Measurements from ENCODE around the gene DCLRE1B. TPM values are rescaled to one million over a fixed set of nuclear protein-coding genes. Genes with fewer than 3 reads are reported as not detected.

The DCLRE1B gene
- total RNA-seq, 1 experiment from 2014 or later, result 9.4 TPM

DNA sequence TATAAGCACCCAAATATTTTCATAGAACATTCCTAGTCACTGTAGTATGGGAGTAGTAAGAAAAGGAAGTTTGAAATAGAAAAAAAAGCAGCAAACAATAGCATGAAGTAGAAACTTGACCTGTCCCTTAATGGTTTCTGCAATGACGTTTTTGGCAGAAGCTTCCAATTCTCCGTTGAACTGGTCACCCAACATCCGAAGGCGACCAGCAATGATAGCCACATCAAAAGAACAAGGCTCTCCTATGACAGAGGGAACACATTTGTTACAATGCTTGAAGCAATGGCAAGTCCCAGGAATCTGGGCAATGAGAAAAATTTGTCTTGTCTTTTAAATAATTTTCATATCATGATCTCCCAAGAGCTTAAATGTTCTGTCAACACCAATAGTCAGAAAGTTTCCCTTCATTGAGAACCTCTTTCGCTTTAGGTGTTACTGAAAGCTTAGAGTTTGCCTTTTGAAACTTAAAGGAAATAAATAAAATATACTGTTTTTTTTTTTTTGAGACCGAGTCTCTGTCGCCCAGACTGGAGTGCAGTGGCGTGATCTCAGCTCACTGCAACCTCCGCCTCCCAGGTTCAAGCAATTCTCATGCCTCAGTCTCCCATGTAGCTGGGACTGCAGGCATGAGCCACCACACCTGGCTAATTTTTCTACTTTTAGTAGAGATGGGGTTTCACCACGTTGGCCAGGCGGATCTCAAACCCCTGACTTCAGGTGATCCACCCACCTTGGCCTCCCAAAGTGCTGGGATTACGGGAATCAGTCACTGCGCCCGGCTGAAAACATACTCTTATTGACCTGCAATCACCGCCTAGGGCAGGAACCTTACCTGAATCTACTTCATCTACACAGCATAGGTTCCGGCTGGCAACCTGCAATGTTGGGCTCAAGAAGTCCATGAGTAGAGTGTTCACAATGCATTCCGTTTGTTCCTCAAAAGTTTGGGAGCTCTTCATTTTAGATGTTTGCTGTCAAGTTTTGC, 18.4 kb upstream of the DCLRE1B start (continued):
- TF ChIP-seq, protein P1, sequence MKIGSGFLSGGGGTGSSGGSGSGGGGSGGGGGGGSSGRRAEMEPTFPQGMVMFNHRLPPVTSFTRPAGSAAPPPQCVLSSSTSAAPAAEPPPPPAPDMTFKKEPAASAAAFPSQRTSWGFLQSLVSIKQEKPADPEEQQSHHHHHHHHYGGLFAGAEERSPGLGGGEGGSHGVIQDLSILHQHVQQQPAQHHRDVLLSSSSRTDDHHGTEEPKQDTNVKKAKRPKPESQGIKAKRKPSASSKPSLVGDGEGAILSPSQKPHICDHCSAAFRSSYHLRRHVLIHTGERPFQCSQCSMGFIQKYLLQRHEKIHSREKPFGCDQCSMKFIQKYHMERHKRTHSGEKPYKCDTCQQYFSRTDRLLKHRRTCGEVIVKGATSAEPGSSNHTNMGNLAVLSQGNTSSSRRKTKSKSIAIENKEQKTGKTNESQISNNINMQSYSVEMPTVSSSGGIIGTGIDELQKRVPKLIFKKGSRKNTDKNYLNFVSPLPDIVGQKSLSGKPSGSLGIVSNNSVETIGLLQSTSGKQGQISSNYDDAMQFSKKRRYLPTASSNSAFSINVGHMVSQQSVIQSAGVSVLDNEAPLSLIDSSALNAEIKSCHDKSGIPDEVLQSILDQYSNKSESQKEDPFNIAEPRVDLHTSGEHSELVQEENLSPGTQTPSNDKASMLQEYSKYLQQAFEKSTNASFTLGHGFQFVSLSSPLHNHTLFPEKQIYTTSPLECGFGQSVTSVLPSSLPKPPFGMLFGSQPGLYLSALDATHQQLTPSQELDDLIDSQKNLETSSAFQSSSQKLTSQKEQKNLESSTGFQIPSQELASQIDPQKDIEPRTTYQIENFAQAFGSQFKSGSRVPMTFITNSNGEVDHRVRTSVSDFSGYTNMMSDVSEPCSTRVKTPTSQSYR (CRISPR knock-in tag; IDR thresholded peaks at IDR 0.05), result no peak
- TF ChIP-seq, protein P2, sequence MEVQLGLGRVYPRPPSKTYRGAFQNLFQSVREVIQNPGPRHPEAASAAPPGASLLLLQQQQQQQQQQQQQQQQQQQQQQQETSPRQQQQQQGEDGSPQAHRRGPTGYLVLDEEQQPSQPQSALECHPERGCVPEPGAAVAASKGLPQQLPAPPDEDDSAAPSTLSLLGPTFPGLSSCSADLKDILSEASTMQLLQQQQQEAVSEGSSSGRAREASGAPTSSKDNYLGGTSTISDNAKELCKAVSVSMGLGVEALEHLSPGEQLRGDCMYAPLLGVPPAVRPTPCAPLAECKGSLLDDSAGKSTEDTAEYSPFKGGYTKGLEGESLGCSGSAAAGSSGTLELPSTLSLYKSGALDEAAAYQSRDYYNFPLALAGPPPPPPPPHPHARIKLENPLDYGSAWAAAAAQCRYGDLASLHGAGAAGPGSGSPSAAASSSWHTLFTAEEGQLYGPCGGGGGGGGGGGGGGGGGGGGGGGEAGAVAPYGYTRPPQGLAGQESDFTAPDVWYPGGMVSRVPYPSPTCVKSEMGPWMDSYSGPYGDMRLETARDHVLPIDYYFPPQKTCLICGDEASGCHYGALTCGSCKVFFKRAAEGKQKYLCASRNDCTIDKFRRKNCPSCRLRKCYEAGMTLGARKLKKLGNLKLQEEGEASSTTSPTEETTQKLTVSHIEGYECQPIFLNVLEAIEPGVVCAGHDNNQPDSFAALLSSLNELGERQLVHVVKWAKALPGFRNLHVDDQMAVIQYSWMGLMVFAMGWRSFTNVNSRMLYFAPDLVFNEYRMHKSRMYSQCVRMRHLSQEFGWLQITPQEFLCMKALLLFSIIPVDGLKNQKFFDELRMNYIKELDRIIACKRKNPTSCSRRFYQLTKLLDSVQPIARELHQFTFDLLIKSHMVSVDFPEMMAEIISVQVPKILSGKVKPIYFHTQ (CRISPR knock-in tag; IDR thresholded peaks at IDR 0.05), result no peak

DNA sequence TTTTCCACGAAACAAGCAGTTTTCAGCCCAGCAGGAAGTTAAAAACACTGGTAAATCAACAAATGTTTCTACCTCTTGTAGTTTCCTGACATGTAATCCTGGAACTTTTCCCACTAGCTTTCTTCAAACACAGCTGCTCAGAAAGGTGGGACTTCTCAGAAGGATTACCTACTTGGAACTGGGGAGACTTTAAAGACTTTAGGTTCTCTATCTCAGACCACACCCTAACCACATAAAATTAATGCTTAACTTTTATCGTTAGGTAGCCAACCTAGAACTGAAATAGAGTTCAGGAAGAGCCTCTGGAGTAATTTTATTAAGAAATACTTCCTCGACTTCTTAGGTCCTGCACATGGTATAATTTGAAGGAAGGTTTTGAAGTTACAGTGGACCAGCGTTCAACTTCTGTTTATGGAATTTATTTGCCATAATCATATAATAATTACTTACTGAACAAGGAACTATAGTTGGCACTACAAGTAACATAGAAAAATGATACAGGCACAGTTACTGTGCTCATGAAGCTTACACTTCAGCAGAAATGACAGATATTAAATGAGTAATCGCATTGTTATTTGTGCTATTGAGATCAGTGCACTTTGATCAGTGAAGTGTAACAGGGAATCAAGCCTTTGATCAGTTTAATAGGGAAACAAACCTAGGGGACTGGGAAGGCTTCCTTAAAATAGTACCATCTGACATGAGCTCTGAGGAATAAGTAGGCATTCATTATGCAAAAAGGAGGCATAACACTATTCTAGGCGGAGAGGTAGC, 17.5 kb upstream of the DCLRE1B start, which contains the start of gene BCL2L15:
BCL2L15 (minus strand) TSS at position 180 of the 774 bp plus-strand sequence. CDS start 206 bp downstream, outside the sequence.
- Mint-ChIP-seq H3K4me1 (no peaks in the 10 kb centered on the region), H3K27ac (no peak within 1 kb of the TSS), H3K9me3 (no peaks in the 10 kb centered on the region), H3K36me3 (no peaks in the 10 kb centered on the region), H3K27me3 (ENCODE audit: low read depth) (peaks cover 4% of the 10 kb centered on the region), H3K4me3 (no peak within 1 kb of the TSS)
- ChIA-PET POLR2A (no interaction called here), CTCF (no interaction called here)
- TF ChIP-seq EMX1 (CRISPR knock-in tag; IDR thresholded peaks at IDR 0.05) (no peak), ETV6 (CRISPR knock-in tag; IDR thresholded peaks at IDR 0.05) (no peak)
- TF ChIP-seq, protein P3, sequence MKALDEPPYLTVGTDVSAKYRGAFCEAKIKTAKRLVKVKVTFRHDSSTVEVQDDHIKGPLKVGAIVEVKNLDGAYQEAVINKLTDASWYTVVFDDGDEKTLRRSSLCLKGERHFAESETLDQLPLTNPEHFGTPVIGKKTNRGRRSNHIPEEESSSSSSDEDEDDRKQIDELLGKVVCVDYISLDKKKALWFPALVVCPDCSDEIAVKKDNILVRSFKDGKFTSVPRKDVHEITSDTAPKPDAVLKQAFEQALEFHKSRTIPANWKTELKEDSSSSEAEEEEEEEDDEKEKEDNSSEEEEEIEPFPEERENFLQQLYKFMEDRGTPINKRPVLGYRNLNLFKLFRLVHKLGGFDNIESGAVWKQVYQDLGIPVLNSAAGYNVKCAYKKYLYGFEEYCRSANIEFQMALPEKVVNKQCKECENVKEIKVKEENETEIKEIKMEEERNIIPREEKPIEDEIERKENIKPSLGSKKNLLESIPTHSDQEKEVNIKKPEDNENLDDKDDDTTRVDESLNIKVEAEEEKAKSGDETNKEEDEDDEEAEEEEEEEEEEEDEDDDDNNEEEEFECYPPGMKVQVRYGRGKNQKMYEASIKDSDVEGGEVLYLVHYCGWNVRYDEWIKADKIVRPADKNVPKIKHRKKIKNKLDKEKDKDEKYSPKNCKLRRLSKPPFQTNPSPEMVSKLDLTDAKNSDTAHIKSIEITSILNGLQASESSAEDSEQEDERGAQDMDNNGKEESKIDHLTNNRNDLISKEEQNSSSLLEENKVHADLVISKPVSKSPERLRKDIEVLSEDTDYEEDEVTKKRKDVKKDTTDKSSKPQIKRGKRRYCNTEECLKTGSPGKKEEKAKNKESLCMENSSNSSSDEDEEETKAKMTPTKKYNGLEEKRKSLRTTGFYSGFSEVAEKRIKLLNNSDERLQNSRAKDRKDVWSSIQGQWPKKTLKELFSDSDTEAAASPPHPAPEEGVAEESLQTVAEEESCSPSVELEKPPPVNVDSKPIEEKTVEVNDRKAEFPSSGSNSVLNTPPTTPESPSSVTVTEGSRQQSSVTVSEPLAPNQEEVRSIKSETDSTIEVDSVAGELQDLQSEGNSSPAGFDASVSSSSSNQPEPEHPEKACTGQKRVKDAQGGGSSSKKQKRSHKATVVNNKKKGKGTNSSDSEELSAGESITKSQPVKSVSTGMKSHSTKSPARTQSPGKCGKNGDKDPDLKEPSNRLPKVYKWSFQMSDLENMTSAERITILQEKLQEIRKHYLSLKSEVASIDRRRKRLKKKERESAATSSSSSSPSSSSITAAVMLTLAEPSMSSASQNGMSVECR (CRISPR knock-in tag; IDR thresholded peaks at IDR 0.05; ENCODE audit: borderline replicate concordance), result no peak
- ATAC-seq (no peak), DNase-seq (ENCODE audit: low spot score) (no peak)

DNA sequence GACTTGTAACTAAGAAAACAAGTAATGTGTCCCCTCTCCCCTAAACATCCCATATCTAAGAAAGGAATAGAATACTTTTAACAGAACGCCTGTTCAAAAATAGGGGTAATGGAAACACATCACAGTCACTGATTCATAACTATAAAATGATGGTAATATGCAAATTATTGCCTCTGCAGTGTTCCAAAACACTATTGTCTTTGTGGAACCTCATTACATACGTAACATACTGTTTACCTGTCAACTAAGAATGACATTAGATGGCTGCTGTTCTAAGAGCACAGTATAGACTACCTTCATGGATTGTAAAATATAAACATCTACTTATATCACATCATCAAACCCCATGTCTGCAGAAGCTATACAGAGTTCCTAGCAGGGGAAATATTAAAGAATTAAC, 14.3 kb upstream of the DCLRE1B start:
- Mint-ChIP-seq H3K36me3 (no peaks in the 10 kb centered on the region; the same call in 1 of the 2 replicates), H3K27me3 (ENCODE audit: low read depth) (peaks cover 4% of the 10 kb centered on the region; the same call in 1 of the 2 replicates), H3K9me3 (no peaks in the 10 kb centered on the region), H3K4me3 (no peak overlapping the region), H3K27ac (no peak overlapping the region), H3K4me1 (no peaks in the 10 kb centered on the region)
- DNase-seq (ENCODE audit: low spot score) (no peak), ATAC-seq (no peak)
- ChIA-PET CTCF (interaction anchor here (1.3 kb wide), 1 partner anchor 55 kb away, joined by 3 read pairs; no protein-coding TSS in a partner anchor), POLR2A (no interaction called here)
- TF ChIP-seq, protein P4, sequence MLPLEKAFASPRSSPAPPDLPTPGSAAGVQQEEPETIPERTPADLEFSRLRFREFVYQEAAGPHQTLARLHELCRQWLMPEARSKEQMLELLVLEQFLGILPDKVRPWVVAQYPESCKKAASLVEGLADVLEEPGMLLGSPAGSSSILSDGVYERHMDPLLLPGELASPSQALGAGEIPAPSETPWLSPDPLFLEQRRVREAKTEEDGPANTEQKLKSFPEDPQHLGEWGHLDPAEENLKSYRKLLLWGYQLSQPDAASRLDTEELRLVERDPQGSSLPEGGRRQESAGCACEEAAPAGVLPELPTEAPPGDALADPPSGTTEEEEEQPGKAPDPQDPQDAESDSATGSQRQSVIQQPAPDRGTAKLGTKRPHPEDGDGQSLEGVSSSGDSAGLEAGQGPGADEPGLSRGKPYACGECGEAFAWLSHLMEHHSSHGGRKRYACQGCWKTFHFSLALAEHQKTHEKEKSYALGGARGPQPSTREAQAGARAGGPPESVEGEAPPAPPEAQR (CRISPR knock-in tag; IDR thresholded peaks at IDR 0.05), result no peak
- TF ChIP-seq TEAD1 (CRISPR knock-in tag; IDR thresholded peaks at IDR 0.05), result no peak
- TF ChIP-seq, protein P5, sequence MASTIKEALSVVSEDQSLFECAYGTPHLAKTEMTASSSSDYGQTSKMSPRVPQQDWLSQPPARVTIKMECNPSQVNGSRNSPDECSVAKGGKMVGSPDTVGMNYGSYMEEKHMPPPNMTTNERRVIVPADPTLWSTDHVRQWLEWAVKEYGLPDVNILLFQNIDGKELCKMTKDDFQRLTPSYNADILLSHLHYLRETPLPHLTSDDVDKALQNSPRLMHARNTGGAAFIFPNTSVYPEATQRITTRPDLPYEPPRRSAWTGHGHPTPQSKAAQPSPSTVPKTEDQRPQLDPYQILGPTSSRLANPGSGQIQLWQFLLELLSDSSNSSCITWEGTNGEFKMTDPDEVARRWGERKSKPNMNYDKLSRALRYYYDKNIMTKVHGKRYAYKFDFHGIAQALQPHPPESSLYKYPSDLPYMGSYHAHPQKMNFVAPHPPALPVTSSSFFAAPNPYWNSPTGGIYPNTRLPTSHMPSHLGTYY (CRISPR knock-in tag; IDR thresholded peaks at IDR 0.05), result no peak
- TF ChIP-seq NR3C1 (CRISPR knock-in tag; conservative IDR thresholded peaks at IDR 0.05; ENCODE audit: low read depth), result no peak
- TF ChIP-seq, protein P6, sequence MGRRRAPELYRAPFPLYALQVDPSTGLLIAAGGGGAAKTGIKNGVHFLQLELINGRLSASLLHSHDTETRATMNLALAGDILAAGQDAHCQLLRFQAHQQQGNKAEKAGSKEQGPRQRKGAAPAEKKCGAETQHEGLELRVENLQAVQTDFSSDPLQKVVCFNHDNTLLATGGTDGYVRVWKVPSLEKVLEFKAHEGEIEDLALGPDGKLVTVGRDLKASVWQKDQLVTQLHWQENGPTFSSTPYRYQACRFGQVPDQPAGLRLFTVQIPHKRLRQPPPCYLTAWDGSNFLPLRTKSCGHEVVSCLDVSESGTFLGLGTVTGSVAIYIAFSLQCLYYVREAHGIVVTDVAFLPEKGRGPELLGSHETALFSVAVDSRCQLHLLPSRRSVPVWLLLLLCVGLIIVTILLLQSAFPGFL (CRISPR knock-in tag; IDR thresholded peaks at IDR 0.05; ENCODE audit: borderline replicate concordance), result no peak
- TF ChIP-seq ZNF396 (CRISPR knock-in tag; IDR thresholded peaks at IDR 0.05; ENCODE audit: borderline replicate concordance), result no peak
- no peak for TF ChIP-seq ZNF121 (CRISPR knock-in tag; IDR thresholded peaks at IDR 0.05)
- no peak for TF ChIP-seq ZNF317 (CRISPR knock-in tag; IDR thresholded peaks at IDR 0.05; ENCODE audit: borderline replicate concordance, low read depth)
- TF ChIP-seq HMGA2 (CRISPR knock-in tag; IDR thresholded peaks at IDR 0.05), result no peak
